GM23248 (cell line): Measurements from ENCODE around the gene MAPK8IP3. TPM values are rescaled to one million over a fixed set of nuclear protein-coding genes. Genes with fewer than 3 reads are reported as not detected.

Experiments
- DNase-seq: peaks from one replicate; pipeline ENCODE4 v3.0.0-alpha.2; 2015
- H2AFZ ChIP-seq: fragments of 200-600 bp; sonication (generic); 2 replicates; pipeline ENCODE4 v1.6.1; 2016; ENCODE audit warnings: antibody characterized with exemption
- H3F3A ChIP-seq: fragments of 200-600 bp; sonication (generic); 2 replicates; pipeline ENCODE4 v1.6.1; 2016; ENCODE audit warnings: mild to moderate bottlenecking, antibody characterized with exemption, mixed run types; ENCODE audit not compliant: insufficient read depth
- H3K27ac ChIP-seq: fragments of 200-600 bp; sonication (generic); 2 replicates; pipeline ENCODE4 v1.5.1; 2016; ENCODE audit warnings: mild to moderate bottlenecking
- H3K27me3 ChIP-seq: fragments of 200-600 bp; sonication (generic); replicated peaks from 2 replicates; pipeline ENCODE4 v1.6.1; 2016; ENCODE audit warnings: mild to moderate bottlenecking; ENCODE audit not compliant: insufficient read depth
- H3K36me3 ChIP-seq: fragments of 200-600 bp; sonication (generic); 2 replicates; pipeline ENCODE4 v1.6.1; 2016; ENCODE audit warnings: low read depth, mild to moderate bottlenecking
- H3K4me1 ChIP-seq: fragments of 200-600 bp; sonication (generic); 2 replicates; pipeline ENCODE4 v1.6.1; 2016; ENCODE audit warnings: mild to moderate bottlenecking; ENCODE audit not compliant: insufficient read depth
- H3K4me2 ChIP-seq: fragments of 200-600 bp; sonication (generic); one replicate; pipeline ENCODE4 v1.6.1; 2016; ENCODE audit warnings: mild to moderate bottlenecking; ENCODE audit not compliant: unreplicated experiment
- H3K4me3 ChIP-seq: fragments of 200-600 bp; sonication (generic); 2 replicates; pipeline ENCODE4 v1.5.1; 2016; ENCODE audit warnings: mild to moderate bottlenecking
- H3K79me2 ChIP-seq: fragments of 200-600 bp; sonication (generic); 2 replicates; pipeline ENCODE4 v1.6.1; 2016; ENCODE audit warnings: mild to moderate bottlenecking; ENCODE audit not compliant: insufficient read depth
- H3K9ac ChIP-seq: fragments of 200-600 bp; sonication (generic); 2 replicates; pipeline ENCODE4 v1.6.1; 2016; ENCODE audit warnings: mild to moderate bottlenecking
- H3K9me2 ChIP-seq: fragments of 200-600 bp; sonication (generic); 2 replicates; pipeline ENCODE4 v1.6.1; 2016; ENCODE audit warnings: mixed run types, mild to moderate bottlenecking, moderate library complexity; ENCODE audit not compliant: insufficient read depth
- H3K9me3 ChIP-seq: fragments of 200-600 bp; sonication (generic); one replicate; pipeline ENCODE4 v1.6.1; 2017; ENCODE audit warnings: low read depth
- H4K20me1 ChIP-seq: fragments of 200-600 bp; sonication (generic); 2 replicates; pipeline ENCODE4 v1.6.0; 2016; ENCODE audit not compliant: insufficient read depth
- EZH2 ChIP-seq: fragments of 200-600 bp; sonication (generic); IDR thresholded peaks from 2 replicates; pipeline ENCODE4 v1.6.1; 2018; ENCODE audit warnings: antibody characterized with exemption, mild to moderate bottlenecking; ENCODE audit not compliant: insufficient read depth, poor library complexity, severe bottlenecking
- EZH2phosphoT487 ChIP-seq: fragments of 200-600 bp; sonication (generic); IDR thresholded peaks from 2 replicates; pipeline ENCODE4 v1.6.1; 2018; ENCODE audit warnings: antibody characterized with exemption, moderate library complexity, mild to moderate bottlenecking, low read depth; ENCODE audit not compliant: insufficient read depth
- WGBS, 2 experiments: methylation state at CpG; one replicate each; pipeline ENCODE4 v1.1.6; 2015 to 2017; ENCODE audit warnings: low lambda C conversion rate in 2 of 2, low coverage in 1 of 2; ENCODE audit errors: missing lambda C conversion rate in 2 of 2; 5-methylcytosine and 5-hydroxymethylcytosine counted together
- in situ Hi-C: fragments of 300-500 bp; cut with MboI; formaldehyde crosslinking; loops from 2 replicates; pipeline ENCODE4 v1.15.0; 2020
- polyA plus RNA-seq: library from polyadenylated mRNA; unstranded; fragments of >200 nt; fragmentation: Nextera tagmentation; extraction: Ambion mirVana; gene quantifications from 2 replicates; pipeline ENCODE4 v1.2.1, GENCODE V29; 2016
- total RNA-seq: library from RNA; depleted of rRNA; stranded (reverse); fragments of >200 nt; shearing (Covaris generic); gene quantifications from 2 replicates; pipeline ENCODE4 v1.2.3, GENCODE V29; 2014

Gene MAPK8IP3
- total and polyA plus RNA-seq, 2 experiments from 2014 or later: 10.0 to 28.3 TPM

GRCh38 chr16:1674751-1675664 is 31.0 kb upstream of the MAPK8IP3 start:
- peaks cover 16% of the 10 kb centered on the region for H3K79me2 ChIP-seq
- peaks cover 11% of the 10 kb centered on the region for H3K4me1 ChIP-seq
- H3K27me3 ChIP-seq: no peaks in the 10 kb centered on the region
- H3F3A ChIP-seq: peaks cover 14% of the 10 kb centered on the region; the same call in 1 of the 2 replicates
- no peak overlapping the region for H3K4me3 ChIP-seq
- H3K36me3 ChIP-seq: peaks cover 28% of the 10 kb centered on the region; the same call in 1 of the 2 replicates
- DNase-seq: peak; percentile 85
- H3K9me2 ChIP-seq: no peaks in the 10 kb centered on the region
- no peak for TF ChIP-seq EZH2phosphoT487
- no peak for TF ChIP-seq EZH2
- no peak overlapping the region for H2AFZ ChIP-seq
- in situ Hi-C loops: no loop called here
- H4K20me1 ChIP-seq: 0 out of 2 replicates have a peak, but pooled peaks cover 3% of the 10 kb centered on the region
- 81% methylated on average over 19 of the region's 19 CpGs for WGBS, 2 experiments
- H3K27ac ChIP-seq: 0 out of 2 replicates have a peak overlapping the region, but pooled peaks have one; percentile 16
- H3K9me3 ChIP-seq: no peaks in the 10 kb centered on the region
- H3K4me2 ChIP-seq: peak overlapping the region; percentile 10
- H3K9ac ChIP-seq: no peak overlapping the region

- no peak overlapping the region for H2AFZ ChIP-seq
- peaks cover 22% of the 10 kb centered on the region; the same call in 1 of the 2 replicates for H3K36me3 ChIP-seq
- in situ Hi-C loops: no loop called here
- H3K4me3 ChIP-seq: no peak overlapping the region
- H3K9me3 ChIP-seq: no peaks in the 10 kb centered on the region
- no peak overlapping the region for H3K27ac ChIP-seq
- H3F3A ChIP-seq: peaks cover 14% of the 10 kb centered on the region; the same call in 1 of the 2 replicates
- DNase-seq: no peak
- 0 out of 2 replicates have a peak, but pooled peaks cover 3% of the 10 kb centered on the region for H4K20me1 ChIP-seq
- H3K27me3 ChIP-seq: no peaks in the 10 kb centered on the region
- H3K4me2 ChIP-seq: no peak overlapping the region
- peaks cover 11% of the 10 kb centered on the region for H3K4me1 ChIP-seq
- H3K79me2 ChIP-seq: peaks cover 33% of the 10 kb centered on the region
- TF ChIP-seq EZH2: no peak
- no peak overlapping the region for H3K9ac ChIP-seq
- H3K9me2 ChIP-seq: no peaks in the 10 kb centered on the region
- WGBS, 2 experiments: 92 to 94% methylated on average over 12 of the region's 12 CpGs
Observed at GRCh38 chr16:1676661-1677060, 29.3 kb upstream of the MAPK8IP3 start.

GRCh38 chr16:1677339-1677738 is 28.7 kb upstream of the MAPK8IP3 start:
- H3K9ac ChIP-seq: no peak overlapping the region
- H3K27me3 ChIP-seq: no peaks in the 10 kb centered on the region
- in situ Hi-C loops: no loop called here
- H3K4me1 ChIP-seq: peaks cover 11% of the 10 kb centered on the region
- whole genome bisulfite sequencing, 2 experiments: 93% methylated on average over 13 to 18 of the region's 18 CpGs
- no peak overlapping the region for H2AFZ ChIP-seq
- DNase-seq: no peak
- H3K9me3 ChIP-seq: no peaks in the 10 kb centered on the region
- peak overlapping the region; percentile 66 for H3K4me2 ChIP-seq
- H3K9me2 ChIP-seq: no peaks in the 10 kb centered on the region
- no peak overlapping the region for H3K4me3 ChIP-seq
- 0 out of 2 replicates have a peak, but pooled peaks cover 3% of the 10 kb centered on the region for H4K20me1 ChIP-seq
- no peak for TF ChIP-seq EZH2phosphoT487
- no peak for TF ChIP-seq EZH2
- peaks cover 39% of the 10 kb centered on the region for H3K79me2 ChIP-seq
- H3K36me3 ChIP-seq: peaks cover 19% of the 10 kb centered on the region; the same call in 1 of the 2 replicates
- peaks cover 14% of the 10 kb centered on the region; the same call in 1 of the 2 replicates for H3F3A ChIP-seq
- no peak overlapping the region for H3K27ac ChIP-seq

GRCh38 chr16:1677942-1678499 is 28.0 kb upstream of the MAPK8IP3 start, which contains the start of gene JPT2:
Gene JPT2 (plus strand): TSS chr16:1678279. CDS start chr16:1678313, 34 bp downstream.
- Histone ChIP-seq H3F3A (peaks cover 14% of the 10 kb centered on the region; the same call in 1 of the 2 replicates), H4K20me1 (0 out of 2 replicates have a peak, but pooled peaks cover 3% of the 10 kb centered on the region), H3K4me2 (peak within 1 kb of the TSS; percentile 66), H3K9me2 (no peaks in the 10 kb centered on the region), H3K4me3 (peak within 1 kb of the TSS; percentile 74), H3K27ac (peak within 1 kb of the TSS; percentile 45), H3K9ac (peak within 1 kb of the TSS; percentile 83), H3K79me2 (peaks cover 46% of the 10 kb centered on the region), H3K4me1 (peaks cover 11% of the 10 kb centered on the region), H2AFZ (peak within 1 kb of the TSS; percentile 67), H3K36me3 (peaks cover 15% of the 10 kb centered on the region; the same call in 1 of the 2 replicates), H3K27me3 (no peaks in the 10 kb centered on the region), H3K9me3 (no peaks in the 10 kb centered on the region)
- TF ChIP-seq EZH2: no peak
- TF ChIP-seq EZH2phosphoT487: no peak
- 2% methylated on average over 53 of the region's 79 CpGs for WGBS, 2 experiments
- peak; percentile 97 for DNase-seq
- in situ Hi-C loops: no loop called here
